ENCODE data around the gene PPP1R11. TPM values are rescaled to one million over a fixed set of nuclear protein-coding genes. Genes with fewer than 3 reads are reported as not detected.

Gene PPP1R11
- total and polyA plus RNA-seq, 5 experiments from 2014 or later, result 56.6 to 108 (median 97.6) TPM

DNA sequence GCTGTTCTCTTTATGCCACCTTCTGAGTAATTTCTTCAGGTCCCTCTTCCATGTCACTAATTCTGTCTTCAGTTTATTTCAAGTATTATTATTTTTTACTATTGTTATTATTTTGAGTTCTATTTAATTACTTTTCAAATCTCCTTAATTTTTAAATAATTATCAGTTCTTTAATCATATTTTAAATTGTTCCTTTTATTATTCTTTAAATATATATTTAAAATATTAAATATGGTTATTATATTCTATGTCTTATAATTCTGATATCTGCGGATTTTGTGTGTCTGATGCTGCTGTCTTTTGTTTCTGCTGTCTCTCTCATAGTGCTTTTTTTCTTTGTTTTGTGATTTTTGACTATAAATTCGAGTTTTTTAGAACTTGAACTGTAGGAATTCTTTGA lies 3.7 kb upstream of the PPP1R11 start:
- ATAC-seq, result no peak

DNA sequence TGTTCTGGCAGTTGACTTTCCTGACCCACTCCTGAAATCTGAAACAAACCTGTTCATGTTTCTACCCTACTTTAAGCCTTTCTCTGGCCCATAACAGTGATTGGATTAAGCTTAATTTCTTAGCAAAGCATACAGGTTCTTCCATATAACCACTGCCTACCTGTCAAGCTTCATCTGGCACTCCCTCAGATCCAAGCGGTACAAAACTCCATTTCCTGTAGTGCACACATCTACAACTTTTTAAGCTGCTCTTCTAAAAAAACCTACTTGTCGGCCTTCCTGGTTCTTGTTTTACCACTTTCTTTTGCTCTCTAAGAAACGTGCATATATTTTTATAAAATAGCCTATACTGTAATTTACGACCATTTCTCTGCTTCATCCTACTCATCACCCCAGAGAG lies 916 bp upstream of the PPP1R11 start:
- H3K27me3 Mint-ChIP-seq, result peaks cover 3 to 15% (median 9%) of the 10 kb centered on the region in 5 donors
- ATAC-seq (no peak), DNase-seq (no peak)
- POLR2A ChIA-PET, result interaction anchor here (0.5 to 2.4 kb wide), 13 partner anchors 8 to 1479 kb away, joined by 3 to 20 read pairs (median 5); partner anchors contain the start of genes MDC1, TRIM26 and TRIM39
- H3K4me1 Mint-ChIP-seq, result peaks cover 34 to 76% (median 57%) of the 10 kb centered on the region in 4 donors
- H3K9me3 Mint-ChIP-seq, result no peaks in the 10 kb centered on the region
- peak overlapping the region; percentile 97 to 100 (median 99) for H3K27ac Mint-ChIP-seq
- H3K36me3 Mint-ChIP-seq, result peaks cover 15 to 69% (median 23%) of the 10 kb centered on the region in 3 donors
- H3K4me3 Mint-ChIP-seq, result peak overlapping the region; percentile 86 to 99 (median 98)

More for the DNA sequence above, 3.7 kb upstream of the PPP1R11 start:
- Mint-ChIP-seq H3K9me3 (no peaks in the 10 kb centered on the region), H3K27me3 (peaks cover 0 to 4% (median 0%) of the 10 kb centered on the region in 5 donors), H3K27ac (peak overlapping the region in 6 of 10 donors; percentile 15 to 99 (median 75)), H3K4me3 (peak overlapping the region; percentile 14 to 99 (median 65)), H3K36me3 (peaks cover 0 to 47% (median 1%) of the 10 kb centered on the region in 3 donors), H3K4me1 (peaks cover 29 to 73% (median 51%) of the 10 kb centered on the region in 4 donors)
- no peak for DNase-seq
- POLR2A ChIA-PET, result no interaction called here

DNA sequence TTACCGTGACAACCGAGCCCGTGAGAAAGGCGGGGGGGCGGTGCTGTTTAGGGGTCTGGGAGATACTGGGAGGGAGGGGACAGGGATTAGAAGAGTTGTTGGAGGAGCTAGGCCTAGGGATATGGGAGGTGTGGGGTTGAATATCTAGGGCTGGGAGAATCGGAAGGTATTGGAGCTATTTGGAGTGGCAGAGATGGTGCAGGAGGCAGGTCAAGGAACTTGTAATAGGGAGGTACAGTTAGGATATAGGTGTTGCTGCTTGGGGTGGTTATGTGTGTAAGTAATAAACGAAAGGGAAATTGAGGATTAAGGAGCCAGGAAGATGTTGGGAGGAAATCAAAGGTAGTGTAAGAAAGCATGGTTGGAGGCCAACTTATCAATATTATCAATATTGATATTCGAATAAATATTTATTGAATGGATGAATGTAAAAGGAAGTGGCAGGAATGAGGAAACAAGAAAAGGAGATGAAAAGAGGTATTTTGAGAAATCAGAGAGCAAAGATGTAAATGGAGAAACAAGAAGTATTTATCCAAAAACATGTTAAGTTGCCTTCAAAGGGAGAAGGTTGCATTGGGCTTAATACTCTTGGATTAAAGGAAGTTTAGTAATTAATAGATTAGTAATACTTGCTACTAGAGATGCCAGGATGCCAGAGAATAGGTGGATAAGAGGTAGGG lies 602 bp downstream of the PPP1R11 start:
- H3K4me1 Mint-ChIP-seq, result peaks cover 37 to 74% (median 58%) of the 10 kb centered on the region in 4 donors
- no peaks in the 10 kb centered on the region for H3K9me3 Mint-ChIP-seq
- DNase-seq, result no peak
- peaks cover 13 to 30% (median 22%) of the 10 kb centered on the region in 5 donors for H3K27me3 Mint-ChIP-seq
- POLR2A ChIA-PET, result interaction anchor here (0.7 to 2.4 kb wide), 2 partner anchors 259 to 342 kb away, joined by 3 to 20 read pairs; partner anchors contain the start of gene TRIM39
- peaks cover 15 to 72% (median 23%) of the 10 kb centered on the region in 3 donors for H3K36me3 Mint-ChIP-seq
- H3K27ac Mint-ChIP-seq, result peak overlapping the region; percentile 97 to 100 (median 99)
- ATAC-seq, result no peak
- H3K4me3 Mint-ChIP-seq, result peak overlapping the region; percentile 86 to 99 (median 98)

DNA sequence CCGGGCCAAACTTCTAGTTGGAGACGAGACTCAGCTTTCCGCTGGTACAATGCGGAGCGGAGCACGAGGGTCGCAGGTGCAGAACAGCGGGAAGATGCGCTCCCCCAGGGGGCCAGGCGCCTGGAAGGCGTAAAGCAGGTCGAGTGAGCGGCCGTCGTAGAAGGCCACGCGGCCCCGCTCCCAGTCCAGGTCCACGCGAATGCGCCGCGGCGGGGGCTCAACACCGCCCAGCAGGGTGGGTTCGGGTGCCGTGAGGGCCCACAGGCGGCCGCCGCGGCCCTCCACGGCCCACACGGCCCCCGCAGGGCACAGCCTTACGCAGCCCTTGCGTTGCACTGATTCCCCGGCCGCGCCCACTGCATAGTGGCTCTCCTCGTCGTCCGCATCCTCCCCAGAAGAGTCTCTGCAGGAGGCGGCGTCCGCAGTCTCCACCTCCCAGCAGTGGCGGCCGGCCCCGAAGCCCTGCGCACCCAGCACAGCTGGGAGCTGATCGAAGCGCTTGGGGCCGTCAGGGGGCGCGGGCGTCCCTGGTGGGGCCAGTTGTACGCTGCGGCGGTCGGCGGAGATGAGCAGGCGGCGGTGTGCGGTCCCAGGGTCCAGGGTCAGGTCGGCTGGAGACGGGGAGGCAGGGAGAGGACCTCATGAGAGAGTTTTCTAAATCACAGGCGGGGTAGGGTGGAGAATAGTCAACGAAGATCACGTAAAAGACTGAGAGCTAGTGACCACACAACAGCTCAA lies 4.3 kb downstream of the PPP1R11 start:
- H3K4me3 Mint-ChIP-seq, result peak overlapping the region in 8 of 10 donors; percentile 23 to 64 (median 44)
- no peaks in the 10 kb centered on the region for H3K9me3 Mint-ChIP-seq
- peaks cover 43 to 70% (median 63%) of the 10 kb centered on the region in 4 donors for H3K4me1 Mint-ChIP-seq
- ATAC-seq (no peak), DNase-seq (peak in 3 of 10 donors; percentile 15 to 23 (median 18))
- H3K36me3 Mint-ChIP-seq, result peaks cover 15 to 50% (median 26%) of the 10 kb centered on the region in 3 donors
- POLR2A ChIA-PET, result interaction anchor here (0.6 kb wide), 1 partner anchor 1465 kb away, joined by 3 read pairs; no protein-coding TSS in a partner anchor
- H3K27ac Mint-ChIP-seq, result peak overlapping the region in 1 of 10 donors; percentile 21
- peaks cover 28 to 67% (median 51%) of the 10 kb centered on the region in 5 donors for H3K27me3 Mint-ChIP-seq

DNA sequence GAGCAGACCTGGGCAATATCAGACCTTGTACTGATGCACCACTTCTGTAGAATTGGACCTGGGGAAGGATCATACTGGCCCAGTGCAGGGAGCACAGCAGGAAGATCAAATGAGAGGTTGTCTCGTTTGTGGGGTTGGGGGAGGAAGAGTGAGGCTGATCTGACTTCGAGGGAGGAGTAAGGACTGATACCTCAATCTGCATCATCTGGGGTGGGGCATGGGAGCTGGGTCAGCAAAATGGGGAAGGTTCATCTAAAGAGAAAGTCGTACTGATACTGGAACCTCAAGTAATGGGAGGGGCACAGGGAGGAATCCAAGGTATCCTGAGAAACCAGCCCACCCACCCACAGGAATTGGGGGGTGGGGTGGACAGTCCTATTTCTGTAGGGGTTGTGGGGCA lies 4.9 kb downstream of the PPP1R11 start:
- POLR2A ChIA-PET, result interaction anchor here (0.6 kb wide), 1 partner anchor 1466 kb away, joined by 3 read pairs; no protein-coding TSS in a partner anchor
- DNase-seq (no peak), ATAC-seq (no peak)
- Mint-ChIP-seq H3K27me3 (peaks cover 30 to 73% (median 57%) of the 10 kb centered on the region in 5 donors), H3K9me3 (no peaks in the 10 kb centered on the region), H3K4me1 (peaks cover 43 to 71% (median 64%) of the 10 kb centered on the region in 4 donors), H3K36me3 (peaks cover 15 to 49% (median 26%) of the 10 kb centered on the region in 3 donors), H3K4me3 (peak overlapping the region in 7 of 10 donors; percentile 9 to 53 (median 29)), H3K27ac (peak overlapping the region in 2 of 10 donors; percentile 21 to 71)

DNA sequence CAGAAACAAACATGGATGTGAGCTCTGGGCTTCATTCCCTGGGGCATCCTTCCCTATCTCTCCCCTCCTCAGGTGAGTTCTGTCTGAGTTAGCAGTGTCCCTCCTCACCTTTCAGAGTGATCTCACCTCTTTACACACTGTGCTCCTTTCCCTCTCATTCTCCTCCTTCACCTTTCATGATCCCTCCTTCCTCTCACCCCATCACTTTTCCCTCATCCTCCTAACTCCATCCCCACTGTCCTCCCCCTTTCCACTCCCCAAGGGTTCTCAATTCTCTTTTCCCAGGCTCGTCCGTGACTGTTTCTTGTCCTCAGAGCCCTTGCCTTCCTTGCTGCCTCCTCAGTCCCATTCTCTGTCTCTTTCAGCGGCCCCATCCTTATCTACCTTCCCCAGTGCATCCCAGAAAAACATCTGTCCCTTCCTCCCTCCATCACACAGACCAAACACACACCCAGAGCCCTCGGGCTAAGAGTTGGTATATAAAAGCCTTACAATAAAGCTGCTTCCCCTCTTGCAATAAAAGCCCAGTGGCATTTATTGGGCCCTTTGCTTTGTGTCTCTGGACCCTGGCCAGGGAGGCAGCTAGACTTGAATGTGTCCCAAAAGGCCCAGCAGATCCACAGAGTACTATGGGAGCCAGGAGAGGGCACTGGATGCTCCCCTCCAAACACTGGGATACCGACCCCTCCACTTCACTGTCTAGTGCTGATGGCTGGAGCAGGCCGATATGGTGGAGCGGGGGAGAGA lies 6.7 kb downstream of the PPP1R11 start:
- H3K27me3 Mint-ChIP-seq, result peaks cover 30 to 75% (median 59%) of the 10 kb centered on the region in 5 donors
- peaks cover 15 to 38% (median 23%) of the 10 kb centered on the region in 3 donors for H3K36me3 Mint-ChIP-seq
- peaks cover 40 to 64% (median 58%) of the 10 kb centered on the region in 4 donors for H3K4me1 Mint-ChIP-seq
- peak overlapping the region in 7 of 10 donors; percentile 2 to 83 (median 50) for H3K4me3 Mint-ChIP-seq
- no peak for ATAC-seq
- no peaks in the 10 kb centered on the region for H3K9me3 Mint-ChIP-seq
- POLR2A ChIA-PET, result interaction anchor here (1.1 to 2.6 kb wide), 2 partner anchors 13 to 21 kb away, joined by 3 to 16 read pairs; partner anchors contain the start of gene POLR1H
- H3K27ac Mint-ChIP-seq, result no peak overlapping the region
- DNase-seq, result no peak

DNA sequence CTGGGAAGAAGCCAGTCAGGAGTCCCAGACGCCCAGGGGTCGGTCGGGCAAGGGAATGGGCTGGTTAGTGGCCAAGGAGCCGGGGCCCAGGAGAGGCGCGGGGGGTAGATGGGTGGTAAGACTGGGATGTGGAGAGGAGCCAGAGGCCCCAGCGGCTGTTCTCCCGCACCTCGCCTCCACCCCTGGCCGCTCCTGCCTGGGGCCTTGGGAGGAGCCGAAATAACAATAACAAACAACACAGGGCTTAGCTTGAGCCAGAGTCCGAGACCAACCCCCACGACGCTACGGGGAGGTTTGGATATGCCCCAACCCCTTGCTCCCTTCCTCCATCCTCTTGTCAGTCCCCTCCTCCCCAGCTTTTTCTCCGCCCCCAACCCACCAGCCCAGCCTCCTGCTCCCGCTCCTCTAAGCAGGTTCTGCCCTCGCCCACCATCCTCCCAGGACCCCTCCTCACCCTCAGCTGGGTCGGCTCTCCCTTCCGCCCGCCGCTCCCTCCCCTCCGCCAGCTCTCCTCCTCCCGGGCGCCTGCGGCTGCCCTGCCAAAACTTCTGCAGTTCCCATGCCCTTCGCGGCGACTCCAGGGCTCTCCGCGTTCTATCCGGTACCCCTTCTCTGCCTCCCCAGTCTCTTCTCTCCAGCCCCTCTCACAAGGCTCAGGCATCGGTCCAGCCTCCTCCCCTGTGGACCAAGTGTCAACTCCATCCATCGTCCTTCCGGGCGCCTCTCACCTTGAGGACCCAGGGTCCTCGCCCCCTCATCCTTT lies 7.5 kb downstream of the PPP1R11 start:
- POLR2A ChIA-PET, result interaction anchor here (1.1 to 2.6 kb wide), 2 partner anchors 14 to 20 kb away, joined by 3 to 16 read pairs; partner anchors contain the start of gene POLR1H
- Mint-ChIP-seq H3K4me1 (peaks cover 40 to 64% (median 54%) of the 10 kb centered on the region in 4 donors), H3K4me3 (peak overlapping the region; percentile 52 to 83 (median 68)), H3K27ac (no peak overlapping the region), H3K9me3 (peaks cover 0 to 3% (median 0%) of the 10 kb centered on the region in 9 donors), H3K27me3 (peaks cover 33 to 82% (median 65%) of the 10 kb centered on the region in 5 donors), H3K36me3 (peaks cover 14 to 30% (median 16%) of the 10 kb centered on the region in 3 donors)
- DNase-seq (no peak), ATAC-seq (peak in 1 of 2 donors; percentile 12)

DNA sequence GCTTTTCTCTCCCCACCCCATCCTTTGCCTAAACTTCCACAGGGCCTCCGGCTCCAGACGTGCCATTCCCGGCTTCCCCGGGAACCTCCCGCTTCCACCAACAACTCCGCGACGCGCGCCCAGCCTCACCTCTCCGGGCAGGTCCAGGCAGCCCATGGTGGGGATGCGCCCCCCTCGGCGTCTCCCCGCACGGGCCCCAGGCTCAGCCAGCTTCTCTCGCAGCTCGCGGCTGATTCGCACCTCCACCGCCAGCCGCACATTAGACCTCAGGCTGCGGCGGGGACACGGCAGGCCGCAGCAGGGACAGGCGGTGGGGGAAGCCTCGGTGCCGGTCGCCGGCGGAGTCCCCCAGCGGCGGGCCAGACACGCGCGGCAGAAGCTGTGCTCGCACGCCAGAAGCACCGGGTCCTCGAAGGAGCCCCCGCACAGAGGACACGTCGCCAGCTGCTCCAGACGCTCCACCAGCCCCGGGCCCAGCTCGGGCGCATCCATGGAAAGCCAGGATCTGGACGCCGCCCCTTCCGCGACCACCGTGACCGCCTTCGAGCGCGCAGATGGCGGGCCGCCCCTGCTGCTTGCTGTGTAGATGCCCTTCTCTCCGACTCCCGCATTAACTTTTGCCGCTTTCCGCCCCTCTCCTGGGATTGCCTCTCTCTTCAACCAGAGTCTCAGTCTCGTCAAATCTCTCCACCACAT lies 8.2 kb downstream of the PPP1R11 start, which contains the start of gene RNF39:
RNF39 (minus strand) TSS at position 676 of the 696 bp plus-strand sequence; CDS start at position 492, 184 bp downstream.
- peaks cover 38 to 60% (median 50%) of the 10 kb centered on the region in 4 donors for H3K4me1 Mint-ChIP-seq
- DNase-seq, result peak in 4 of 10 donors; percentile 21 to 31 (median 24)
- ATAC-seq, result peak; percentile 48 to 49

DNA sequence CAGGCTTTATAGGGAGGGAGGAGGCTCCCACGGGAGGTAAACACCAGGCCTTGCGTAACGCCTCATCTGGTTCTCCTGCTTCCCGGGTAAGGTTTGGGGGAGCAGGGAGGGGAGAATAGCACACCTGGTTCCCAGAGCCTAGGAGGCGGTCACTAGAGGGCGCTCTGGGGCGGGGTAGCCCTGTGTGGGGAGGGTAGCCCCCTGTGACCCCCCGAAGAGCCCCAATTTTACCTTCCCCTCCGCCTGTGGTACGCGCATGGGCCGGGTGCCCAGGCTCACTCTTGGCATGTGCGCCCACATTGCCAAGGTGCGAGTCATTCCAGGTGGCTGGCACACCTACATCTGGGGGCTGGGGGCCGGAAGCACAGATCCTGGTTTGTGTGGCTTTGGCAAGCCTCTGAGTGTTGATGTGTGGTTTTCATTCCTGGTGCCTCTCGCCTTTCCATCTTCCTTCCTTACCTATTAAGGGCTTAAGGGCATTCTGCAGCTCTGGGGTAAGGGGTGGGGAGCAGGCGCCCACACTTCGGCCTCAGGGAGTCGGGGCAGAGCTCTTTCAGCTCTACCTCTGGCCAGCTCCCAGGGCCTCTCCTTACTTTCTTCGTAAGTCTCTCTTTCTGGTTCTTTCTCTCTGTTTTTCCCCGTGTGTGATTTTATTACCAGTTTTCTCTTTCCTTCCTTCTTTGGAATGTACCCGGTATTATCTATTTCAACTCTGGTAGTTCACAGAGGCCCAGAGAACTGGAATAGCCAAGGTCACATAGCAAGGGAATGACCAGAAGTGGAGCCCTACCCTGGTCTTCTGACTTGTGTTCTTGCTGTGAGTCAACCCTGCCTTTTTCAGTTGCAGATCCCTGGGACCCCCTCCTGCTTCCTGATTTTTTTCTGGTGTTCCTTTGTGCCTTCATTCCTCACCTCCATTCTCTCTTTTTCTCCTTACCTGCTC lies 9.1 kb downstream of the PPP1R11 start:
- H3K36me3 Mint-ChIP-seq, result peaks cover 0 to 15% (median 4%) of the 10 kb centered on the region in 3 donors
- DNase-seq (peak in 1 of 10 donors; percentile 17), ATAC-seq (peak; percentile 11 to 19)
- H3K27me3 Mint-ChIP-seq, result peaks cover 34 to 79% (median 61%) of the 10 kb centered on the region in 5 donors
- peaks cover 33 to 52% (median 44%) of the 10 kb centered on the region in 4 donors for H3K4me1 Mint-ChIP-seq
- H3K4me3 Mint-ChIP-seq, result peak overlapping the region; percentile 52 to 87 (median 74)
- POLR2A ChIA-PET, result interaction anchor here (0.5 to 2.6 kb wide), 2 partner anchors 15 to 339 kb away, joined by 4 to 16 read pairs; partner anchors contain the start of gene POLR1H
- H3K9me3 Mint-ChIP-seq, result peaks cover 0 to 6% (median 0%) of the 10 kb centered on the region in 9 donors
- peak overlapping the region in 5 of 10 donors; percentile 22 to 61 (median 41) for H3K27ac Mint-ChIP-seq

More for the DNA sequence above, 8.2 kb downstream of the PPP1R11 start, which contains the start of gene RNF39:
- Mint-ChIP-seq H3K36me3 (peaks cover 7 to 22% (median 8%) of the 10 kb centered on the region in 3 donors), H3K9me3 (peaks cover 0 to 4% (median 0%) of the 10 kb centered on the region in 9 donors), H3K27ac (peak within 1 kb of the TSS in 5 of 10 donors; percentile 22 to 61 (median 41)), H3K4me3 (peak within 1 kb of the TSS; percentile 58 to 87 (median 76)), H3K27me3 (peaks cover 36 to 83% (median 66%) of the 10 kb centered on the region in 5 donors)
- POLR2A ChIA-PET, result interaction anchor here (0.5 to 2.6 kb wide), 2 partner anchors 14 to 338 kb away, joined by 4 to 16 read pairs; partner anchors contain the start of gene POLR1H

All from naive thymus-derived CD8-positive, alpha-beta T cell (primary cell).